Measurements from ENCODE around the gene F11R. TPM values are rescaled to one million over a fixed set of nuclear protein-coding genes. Genes with fewer than 3 reads are reported as not detected.
"Not testable (repeated sequence)": the region's sequence is repeated elsewhere in the genome, so short reads cannot be mapped to it uniquely, and the experiment has no call there.

Gene F11R
- total RNA-seq, result 242 and 246 TPM in 2 replicates

DNA sequence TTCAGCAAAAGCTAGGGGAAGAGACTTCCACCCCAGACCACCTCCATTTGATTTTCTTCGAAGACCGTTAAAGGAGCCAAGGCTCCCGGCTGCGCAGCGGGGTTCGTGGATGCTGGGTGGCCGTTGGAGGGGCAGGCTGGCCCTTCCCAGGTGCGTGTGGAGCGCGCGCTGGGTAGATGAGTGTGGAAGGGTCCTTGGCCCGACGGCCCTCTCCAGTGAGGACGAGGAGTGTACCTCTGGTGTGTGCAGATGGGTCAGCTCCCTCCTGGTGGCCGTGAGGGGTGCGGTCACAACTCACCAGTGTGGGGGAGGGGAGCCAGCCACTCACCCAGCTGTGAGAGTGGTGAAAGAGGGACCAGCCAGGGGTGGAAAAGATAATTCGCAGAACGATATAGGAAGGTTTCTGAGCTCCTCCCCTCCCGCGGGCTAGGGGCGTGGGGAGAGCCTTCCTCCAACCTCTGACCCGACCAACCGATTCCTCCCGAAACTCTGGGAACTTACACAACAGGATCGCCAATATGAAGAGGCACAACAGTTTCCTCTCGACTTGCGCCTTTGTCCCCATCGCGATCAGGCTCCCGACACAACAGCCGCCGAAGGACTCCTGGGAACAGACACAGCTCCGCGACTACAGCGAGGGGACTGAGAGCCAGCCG, at the start of gene F11R:
Gene F11R, minus strand, starts transcription at position 644 of the 656 bp plus-strand sequence. Its CDS starts 79 bp downstream, at position 565.
- no peak for DNase-seq (ENCODE audit: low read depth, low spot score)

DNA sequence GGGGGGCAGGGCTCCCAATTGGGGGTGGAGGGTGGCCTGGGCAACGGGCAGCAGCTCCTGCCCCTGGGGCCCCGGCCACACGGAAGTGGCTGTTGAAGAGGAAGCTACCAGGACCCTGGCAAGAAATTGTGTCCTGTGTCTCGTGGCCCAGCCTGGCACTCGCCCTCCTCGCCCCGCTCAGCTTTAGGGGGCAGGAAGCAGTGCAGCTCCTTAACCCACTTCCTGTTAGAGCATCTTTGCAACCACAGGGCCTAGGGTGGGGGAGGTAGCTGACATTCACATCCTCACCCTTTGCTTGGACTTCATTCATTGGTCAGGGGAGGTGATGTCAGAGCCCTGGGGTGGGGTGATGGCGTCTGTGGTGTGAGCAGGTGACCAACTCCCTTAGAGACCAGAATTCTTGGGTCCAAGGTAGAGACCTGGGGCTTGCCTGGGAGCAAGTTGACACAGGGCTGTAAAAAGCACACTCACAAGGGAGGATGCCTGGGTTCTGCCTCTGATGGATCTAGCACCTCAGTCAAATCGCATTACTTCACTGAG, 48.8 kb upstream of the F11R start, which contains the start of gene ARHGAP30:
Gene ARHGAP30, minus strand, starts transcription at position 161 of the 540 bp plus-strand sequence. CDS start 267 bp downstream, outside the sequence.
- no peak for DNase-seq (ENCODE audit: low read depth, low spot score)

DNA sequence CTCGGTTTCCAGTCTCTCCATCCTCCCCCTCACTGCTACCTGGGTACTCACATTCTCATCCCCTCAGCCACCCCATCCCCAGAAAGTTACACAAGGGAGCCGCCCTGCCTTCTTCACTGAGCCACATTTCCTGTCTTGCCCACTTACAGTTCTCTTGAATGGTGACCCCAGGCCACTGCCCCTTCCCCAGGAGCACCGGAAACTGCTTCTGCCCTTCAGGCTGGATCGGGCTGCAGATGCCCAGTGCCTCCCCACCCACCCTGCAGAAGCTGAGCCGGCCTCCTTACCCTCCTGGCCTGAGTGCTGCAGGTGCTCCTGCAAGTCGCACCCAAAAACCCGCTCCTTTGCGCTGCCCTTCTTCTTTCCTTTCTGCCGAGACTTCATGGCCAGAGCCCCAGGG, 48.3 kb upstream of the F11R start:
- DNase-seq (ENCODE audit: low read depth, low spot score), result no peak

- no peak for DNase-seq (ENCODE audit: low read depth, low spot score)
Measured at GRCh38 chr1:161068306-161069234, 47.6 kb upstream of the F11R start.

DNA sequence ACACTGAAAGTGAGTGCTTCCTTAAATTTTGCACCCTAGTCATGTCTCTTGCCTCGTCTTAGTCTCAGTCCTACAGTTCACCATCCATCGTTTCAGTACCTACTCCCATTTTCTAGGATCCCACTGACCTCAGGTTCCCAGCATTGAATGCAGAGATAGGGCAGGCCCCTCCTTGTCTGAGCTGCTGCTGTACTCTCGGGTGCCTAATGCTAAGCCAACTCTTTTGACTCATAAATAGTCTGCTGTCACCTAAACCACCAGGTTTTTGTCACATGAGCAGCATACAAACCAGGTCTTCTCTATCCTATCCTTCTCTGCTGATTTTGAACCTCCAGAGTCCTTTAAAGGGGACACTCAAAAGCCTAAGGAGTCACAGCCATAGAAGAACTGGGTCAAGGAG, 45.7 kb upstream of the F11R start:
- no peak for DNase-seq (ENCODE audit: low read depth, low spot score)

GRCh38 chr1:161065681-161066080, 44.7 kb upstream of the F11R start:
- not testable (repeated sequence) for DNase-seq (ENCODE audit: low read depth, low spot score)

DNA sequence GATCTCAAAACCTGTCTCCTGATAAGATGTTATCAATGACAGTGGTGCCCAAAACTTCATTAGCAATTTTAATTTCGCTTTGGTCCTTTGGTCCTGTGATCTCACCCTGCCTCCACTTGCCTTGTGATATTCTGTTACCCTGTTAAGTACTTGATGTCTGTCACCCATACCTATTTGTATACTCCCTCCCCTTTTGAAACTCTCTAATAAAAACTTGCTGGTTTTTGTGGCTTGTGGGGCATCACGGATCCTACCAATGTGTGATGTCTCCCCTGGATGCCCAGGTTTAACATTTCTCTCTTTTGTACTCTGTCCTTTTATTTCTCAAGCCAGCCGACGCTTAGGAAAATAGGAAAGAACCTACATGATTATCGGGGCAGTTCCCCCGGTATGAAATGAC, 43.0 kb upstream of the F11R start:
- DNase-seq (ENCODE audit: low read depth, low spot score), result not testable (repeated sequence)

DNA sequence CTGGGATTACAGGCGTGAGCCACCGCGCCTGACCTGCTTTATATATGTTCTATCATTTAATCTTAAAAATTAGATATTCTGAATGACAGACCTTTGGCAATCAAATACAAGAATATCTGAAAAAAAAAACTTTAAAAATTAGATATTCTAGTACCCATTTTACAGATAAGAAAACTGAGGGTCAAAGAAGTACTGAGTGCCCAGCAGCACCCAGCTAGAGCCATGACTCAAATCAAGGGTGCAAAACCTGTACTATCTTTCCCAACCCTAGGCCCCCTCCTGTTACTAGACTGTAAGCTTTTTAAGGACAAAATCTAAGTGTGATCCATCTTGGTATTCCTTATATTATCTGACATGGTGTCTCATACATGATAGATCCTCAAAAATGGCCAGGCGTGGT, 40.5 kb upstream of the F11R start:
- DNase-seq (ENCODE audit: low read depth, low spot score), result no peak

DNA sequence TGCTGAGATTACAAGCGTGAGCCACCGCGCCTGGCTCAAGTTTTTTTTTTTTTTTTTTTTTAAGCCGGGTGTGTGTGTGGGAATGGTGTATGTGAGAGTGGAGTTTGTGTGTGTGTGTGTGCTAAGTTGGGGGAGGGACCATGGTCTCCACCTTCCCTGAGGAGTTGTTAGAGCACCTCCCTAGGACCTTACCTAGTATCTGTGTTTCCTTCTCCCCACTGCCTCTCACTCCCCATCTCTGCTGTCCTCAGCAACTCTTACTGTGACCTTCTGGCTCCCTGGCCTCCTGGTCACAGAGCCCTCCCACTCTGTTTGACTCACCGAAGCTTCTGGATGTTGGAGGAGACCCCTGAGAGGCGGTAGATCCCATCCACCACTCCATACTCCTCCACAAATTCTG, 38.3 kb upstream of the F11R start:
- no peak for DNase-seq (ENCODE audit: low read depth, low spot score)

DNA sequence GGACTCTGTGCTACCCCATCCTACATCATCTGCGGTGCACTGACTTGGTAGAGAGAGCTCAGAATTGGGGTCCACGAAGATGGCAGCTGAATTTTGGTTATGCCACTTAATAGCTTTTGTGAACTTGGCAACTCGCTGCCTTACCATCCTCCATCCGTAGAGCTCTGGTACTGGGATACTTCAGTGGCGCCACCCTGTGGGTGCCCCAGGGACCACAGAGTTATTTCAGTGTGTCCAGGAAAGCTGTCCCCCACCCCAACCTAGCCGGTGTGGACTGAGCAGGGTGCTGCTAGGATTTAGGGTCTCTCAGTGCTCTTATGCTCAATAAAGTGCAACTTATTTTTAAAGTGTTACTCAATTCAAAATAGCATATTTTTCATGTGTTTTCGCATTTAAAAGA, 33.9 kb upstream of the F11R start:
- DNase-seq (ENCODE audit: low read depth, low spot score), result no peak

- DNase-seq (ENCODE audit: low read depth, low spot score), result no peak
Measured at GRCh38 chr1:161054232-161054631, 33.3 kb upstream of the F11R start.

- DNase-seq (ENCODE audit: low read depth, low spot score), result no peak
Measured at GRCh38 chr1:161052899-161053298, 31.9 kb upstream of the F11R start.

- no peak for DNase-seq (ENCODE audit: low read depth, low spot score)
Measured at GRCh38 chr1:161051219-161051618, 30.3 kb upstream of the F11R start.

DNA sequence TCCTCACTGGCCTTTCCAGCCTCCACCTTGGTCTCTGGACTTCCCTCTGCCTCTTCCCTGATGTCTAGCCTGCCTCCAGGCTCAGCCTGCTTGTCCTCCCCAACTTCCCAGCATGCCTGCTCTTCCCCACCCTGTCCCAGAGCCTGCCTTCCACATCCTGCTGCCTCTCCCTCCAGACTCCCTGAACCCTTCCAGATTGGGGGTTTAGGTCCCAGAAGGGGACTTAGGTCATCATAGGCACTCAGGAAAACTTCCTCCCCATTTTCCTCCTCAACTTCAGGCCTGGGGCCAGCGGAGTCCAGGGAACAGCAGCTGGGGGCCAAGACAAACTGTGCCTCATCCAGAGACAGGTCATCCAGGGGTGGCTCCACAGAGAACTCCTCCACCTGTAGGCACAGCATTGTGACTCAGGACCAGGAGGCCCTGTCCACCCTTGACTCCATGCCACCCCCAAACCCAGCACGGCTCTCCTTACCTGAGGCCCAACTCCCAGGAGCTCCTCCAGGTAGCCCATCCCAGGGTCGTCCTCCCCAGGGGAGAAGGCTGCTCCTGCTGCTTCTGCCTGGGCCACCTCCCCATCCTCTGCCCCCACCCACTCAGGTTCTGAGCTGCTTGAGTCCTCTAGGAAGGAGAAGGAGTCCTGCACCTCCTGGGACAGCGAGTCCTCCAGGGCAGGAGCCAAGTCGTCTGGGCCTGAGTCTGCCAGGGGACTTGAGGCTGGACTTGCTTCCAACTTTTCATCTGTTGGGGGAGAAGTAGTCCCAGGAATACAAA, 28.2 kb upstream of the F11R start:
- no peak for DNase-seq (ENCODE audit: low read depth, low spot score)

DNA sequence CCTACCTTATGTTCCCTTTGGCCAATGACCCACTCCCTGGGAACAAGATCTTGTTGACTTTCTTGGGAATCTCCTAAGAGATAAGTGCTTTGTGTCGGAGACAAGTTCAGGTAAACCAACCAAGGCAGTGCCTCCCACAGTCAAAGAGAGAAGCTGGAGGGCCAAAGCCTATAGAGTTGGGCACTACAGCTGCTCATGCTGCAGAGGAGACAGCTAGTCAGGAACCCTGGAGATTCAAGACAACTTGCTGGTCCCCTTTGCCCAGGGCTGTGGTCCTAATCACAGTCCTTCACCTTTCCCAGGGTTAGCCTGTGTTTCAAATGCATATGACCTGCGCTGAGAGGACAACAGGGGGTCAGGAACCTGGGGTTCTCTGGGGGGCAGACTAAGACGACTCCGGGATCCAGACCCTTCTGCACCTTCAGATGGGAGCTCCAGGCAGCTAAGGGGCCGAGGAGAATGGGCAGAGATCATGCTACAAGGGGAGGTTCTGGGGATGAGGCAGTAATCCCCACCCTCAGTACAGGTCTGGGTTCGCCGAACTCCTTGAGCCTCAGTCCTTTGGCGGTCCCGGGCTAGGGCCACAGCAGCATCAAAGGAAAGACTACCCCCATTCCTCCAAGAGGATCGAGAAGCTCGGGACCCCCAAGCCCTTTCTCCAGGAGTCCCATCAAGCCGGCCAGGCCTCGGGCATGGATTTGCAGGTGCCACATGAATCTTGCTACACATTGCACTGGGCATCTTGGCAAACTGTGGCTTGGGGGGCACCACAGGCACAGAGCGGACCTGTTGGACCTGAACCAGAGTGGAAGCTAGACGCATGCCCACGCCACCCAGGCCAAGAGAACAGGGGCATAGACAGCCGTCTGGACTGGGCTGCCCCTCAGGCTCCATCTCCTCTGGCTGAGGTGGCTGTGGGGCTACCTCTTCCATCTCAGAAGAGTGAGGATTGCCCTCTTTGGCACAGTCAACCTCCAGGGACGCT, 26.8 kb upstream of the F11R start:
- no peak for DNase-seq (ENCODE audit: low read depth, low spot score)

DNA sequence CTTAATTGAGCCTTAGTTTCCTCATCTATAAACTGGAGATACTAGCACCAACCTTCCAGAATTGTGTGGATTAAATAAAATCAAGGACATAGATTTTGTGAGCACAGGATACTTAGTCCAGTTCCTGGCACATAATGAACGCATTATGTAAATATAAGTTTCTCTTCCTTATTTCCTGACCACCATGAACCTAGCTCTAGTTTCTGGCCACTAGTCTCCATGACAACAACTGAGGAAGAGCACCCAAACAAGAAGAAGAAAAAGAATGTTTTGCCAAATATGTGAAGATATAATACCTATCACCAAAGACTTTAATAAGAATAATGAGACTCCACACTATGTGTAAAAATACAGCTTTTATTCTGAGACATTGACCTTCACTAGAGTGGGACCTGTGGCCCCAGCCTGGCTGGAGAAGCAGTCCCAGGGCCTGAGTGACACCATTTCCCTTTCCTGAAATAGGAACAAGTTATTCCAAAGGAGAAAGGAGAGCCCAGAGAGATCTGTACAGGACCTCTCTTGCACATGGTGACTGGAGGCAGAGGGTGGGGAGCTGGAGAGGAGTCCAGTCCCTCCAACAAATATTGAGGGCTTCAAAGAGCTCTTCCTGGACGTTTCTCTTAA, 25.8 kb upstream of the F11R start:
- DNase-seq (ENCODE audit: low read depth, low spot score), result no peak

- DNase-seq (ENCODE audit: low read depth, low spot score), result peak; percentile 88
Measured at GRCh38 chr1:161045736-161046604, 25.0 kb upstream of the F11R start, which contains the start of gene USF1. Gene USF1 (minus strand): TSS chr1:161045977. CDS start chr1:161043275, 2,702 bp downstream.

DNA sequence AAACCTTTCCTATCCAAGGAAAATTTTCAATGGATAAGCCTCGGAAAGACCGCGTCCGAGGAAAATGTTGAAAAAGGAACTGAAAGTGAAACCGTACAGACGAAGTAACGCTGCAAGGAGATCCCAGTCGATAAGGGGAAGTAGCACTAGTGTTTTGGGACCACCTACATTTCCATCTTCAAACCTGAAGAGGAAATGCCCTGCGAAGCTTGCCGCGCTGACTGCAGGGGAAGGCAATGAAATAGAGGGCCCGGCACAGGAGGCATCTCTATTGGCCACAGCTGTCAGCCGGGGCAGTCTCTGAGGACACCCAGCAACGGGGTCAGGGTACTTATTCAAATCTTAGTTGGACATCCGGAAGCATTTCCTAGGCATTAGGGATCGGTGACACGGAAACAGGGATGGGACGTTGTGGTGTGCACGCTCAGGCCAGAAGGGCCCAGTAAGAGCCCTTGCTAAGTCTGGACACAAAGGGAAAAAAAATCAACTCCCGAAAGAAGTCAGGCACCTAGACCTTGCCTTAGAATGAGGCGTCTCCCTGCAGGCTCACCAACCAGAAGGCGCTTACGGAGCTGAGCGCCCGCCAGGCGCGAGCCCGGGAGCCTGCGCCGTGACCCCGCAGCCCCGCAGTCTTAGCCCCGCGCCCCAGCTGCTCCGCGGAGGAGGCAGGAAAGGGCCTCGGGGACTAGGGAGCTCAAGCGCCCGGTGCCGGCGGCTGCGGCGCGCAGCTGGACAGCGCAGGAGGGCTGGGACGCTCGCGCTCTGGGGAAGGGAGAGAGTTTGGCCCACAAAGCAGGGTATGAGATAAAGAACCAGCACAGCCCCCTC, 24.2 kb upstream of the F11R start:
- no peak for DNase-seq (ENCODE audit: low read depth, low spot score)
